Measurements from ENCODE around the gene RAB20.

DNA sequence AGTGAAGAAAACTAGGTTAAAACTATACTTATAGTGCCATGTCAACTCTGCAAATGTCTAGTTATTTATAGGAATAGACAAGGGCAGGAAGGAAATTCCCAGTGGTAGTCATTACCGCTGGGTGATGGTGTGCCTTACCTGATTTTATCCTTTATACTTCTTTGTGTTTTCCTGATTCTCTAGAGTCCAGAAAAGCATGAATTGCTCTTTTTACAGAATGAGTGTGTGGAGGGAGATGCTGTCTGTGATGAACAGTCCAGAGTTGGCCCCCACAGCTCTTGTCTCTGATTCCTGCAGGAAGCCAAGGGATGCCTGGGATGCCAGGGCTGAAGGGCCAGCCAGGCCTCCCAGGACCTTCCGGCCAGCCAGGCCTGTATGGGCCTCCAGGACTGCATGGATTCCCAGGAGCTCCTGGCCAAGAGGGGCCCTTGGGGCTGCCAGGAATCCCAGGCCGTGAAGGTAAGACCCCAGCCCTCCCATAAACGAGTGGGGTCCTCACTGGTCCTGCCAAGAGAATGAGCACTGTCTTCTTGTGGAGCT lies 83.7 kb downstream of the RAB20 start:
- TF ChIP-seq, protein P1, sequence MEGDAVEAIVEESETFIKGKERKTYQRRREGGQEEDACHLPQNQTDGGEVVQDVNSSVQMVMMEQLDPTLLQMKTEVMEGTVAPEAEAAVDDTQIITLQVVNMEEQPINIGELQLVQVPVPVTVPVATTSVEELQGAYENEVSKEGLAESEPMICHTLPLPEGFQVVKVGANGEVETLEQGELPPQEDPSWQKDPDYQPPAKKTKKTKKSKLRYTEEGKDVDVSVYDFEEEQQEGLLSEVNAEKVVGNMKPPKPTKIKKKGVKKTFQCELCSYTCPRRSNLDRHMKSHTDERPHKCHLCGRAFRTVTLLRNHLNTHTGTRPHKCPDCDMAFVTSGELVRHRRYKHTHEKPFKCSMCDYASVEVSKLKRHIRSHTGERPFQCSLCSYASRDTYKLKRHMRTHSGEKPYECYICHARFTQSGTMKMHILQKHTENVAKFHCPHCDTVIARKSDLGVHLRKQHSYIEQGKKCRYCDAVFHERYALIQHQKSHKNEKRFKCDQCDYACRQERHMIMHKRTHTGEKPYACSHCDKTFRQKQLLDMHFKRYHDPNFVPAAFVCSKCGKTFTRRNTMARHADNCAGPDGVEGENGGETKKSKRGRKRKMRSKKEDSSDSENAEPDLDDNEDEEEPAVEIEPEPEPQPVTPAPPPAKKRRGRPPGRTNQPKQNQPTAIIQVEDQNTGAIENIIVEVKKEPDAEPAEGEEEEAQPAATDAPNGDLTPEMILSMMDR (conservative IDR thresholded peaks at IDR 0.05): no peak
- TF ChIP-seq ZFX (IDR thresholded peaks at IDR 0.05): no peak

Data from C4-2B (cell line).